AG04449 (cell line): ENCODE data around the gene ECM1.
A peak's percentile ranks its signal among the peaks of the same experiment; 100 is the strongest.

Experiments used
- CTCF ChIA-PET: fragments of 350-600 bp; formaldehyde crosslinking; extraction: SDS; loops from one replicate; lab custom pipeline; 2021; ENCODE audit warnings: antibody characterized with exemption; lab: Yijun Ruan, JAX
- POLR2A ChIA-PET: fragments of 400-600, 350-600 bp; formaldehyde crosslinking; extraction: SDS; loops from one replicate; lab custom pipeline; 2020; ENCODE audit warnings: antibody characterized with exemption, inconsistent platforms; lab: Yijun Ruan, JAX
- DNase-seq: peaks from one replicate; pipeline ENCODE4 v3.0.0-alpha.2; 2010; ENCODE audit warnings: low read depth, low spot score
- H3K4me3 ChIP-seq: 2 replicates; pipeline ENCODE4 v1.5.1; 2011; ENCODE audit warnings: low read depth, mild to moderate bottlenecking, control low read depth, low read length
- CTCF ChIP-seq: IDR thresholded peaks from one replicate; pipeline ENCODE4 v1.5.1; 2011; ENCODE audit warnings: mild to moderate bottlenecking, moderate library complexity, low read length, control low read depth, inconsistent platforms; ENCODE audit not compliant: insufficient read depth; ENCODE audit errors: missing control alignments

The ECM1 gene

GRCh38 chr1:150473659-150474058, 34.2 kb upstream of the ECM1 start:
- no peak for TF ChIP-seq CTCF
- DNase-seq: no peak
- no peak overlapping the region for H3K4me3 ChIP-seq
- POLR2A ChIA-PET: no interaction called here
- CTCF ChIA-PET: interaction anchor here (1.9 kb wide), 1 partner anchor 10 kb away, joined by 7 read pairs; no protein-coding TSS in a partner anchor

GRCh38 chr1:150474869-150475268, 33.0 kb upstream of the ECM1 start:
- DNase-seq: no peak
- TF ChIP-seq CTCF: no peak
- POLR2A ChIA-PET: no interaction called here
- CTCF ChIA-PET: interaction anchor here (1.0 to 1.9 kb wide), 3 partner anchors 9 to 11 kb away, joined by 4 to 7 read pairs (median 5); no protein-coding TSS in a partner anchor
- H3K4me3 ChIP-seq: no peak overlapping the region

GRCh38 chr1:150476754-150477153, 31.2 kb upstream of the ECM1 start:
- ChIA-PET CTCF (no interaction called here), POLR2A (no interaction called here)
- H3K4me3 ChIP-seq: no peak overlapping the region
- DNase-seq: no peak
- TF ChIP-seq CTCF: no peak

GRCh38 chr1:150477320-150477719, 30.6 kb upstream of the ECM1 start:
- no peak for TF ChIP-seq CTCF
- ChIA-PET CTCF (interaction anchor here (1.0 kb wide), 1 partner anchor 10 kb away, joined by 3 read pairs; the partner anchor contains the start of gene TARS2), POLR2A (no interaction called here)
- no peak for DNase-seq
- H3K4me3 ChIP-seq: no peak overlapping the region

GRCh38 chr1:150477733-150478132, 30.2 kb upstream of the ECM1 start:
- TF ChIP-seq CTCF: no peak
- peak; percentile 19 for DNase-seq
- ChIA-PET POLR2A (no interaction called here), CTCF (interaction anchor here (1.0 kb wide), 1 partner anchor 9 kb away, joined by 3 read pairs; the partner anchor contains the start of gene TARS2)
- no peak overlapping the region for H3K4me3 ChIP-seq

GRCh38 chr1:150479370-150479769, 28.5 kb upstream of the ECM1 start:
- POLR2A ChIA-PET: no interaction called here
- no peak for DNase-seq
- no peak overlapping the region for H3K4me3 ChIP-seq
- TF ChIP-seq CTCF: no peak
- CTCF ChIA-PET: interaction anchor here (1.1 kb wide), 1 partner anchor 14 kb away, joined by 4 read pairs; no protein-coding TSS in a partner anchor
